Chondrocyte (in vitro differentiated cells): ENCODE measurements around the gene SRL. TPM values are rescaled to one million over a fixed set of nuclear protein-coding genes. Genes with fewer than 3 reads are reported as not detected.

Experiments
- DNase-seq: peaks from one replicate; pipeline ENCODE4 v3.0.0; 2021; ENCODE audit warnings: mixed read lengths, low spot score
- H3K27ac Mint-ChIP-seq: one replicate; pipeline ENCODE4 v1.8.0; 2021; ENCODE audit warnings: mild to moderate bottlenecking, moderate library complexity, mixed read lengths; ENCODE audit not compliant: unreplicated experiment
- H3K27me3 Mint-ChIP-seq: 2 replicates; pipeline ENCODE4 v1.8.0; 2021; ENCODE audit warnings: low read depth, mixed read lengths
- H3K36me3 Mint-ChIP-seq: 2 replicates; pipeline ENCODE4 v1.8.0; 2021; ENCODE audit warnings: low read depth, mixed read lengths
- H3K4me1 Mint-ChIP-seq: 2 replicates; pipeline ENCODE4 v1.8.0; 2021; ENCODE audit warnings: low read depth, mild to moderate bottlenecking, mixed read lengths
- H3K4me3 Mint-ChIP-seq: one replicate; pipeline ENCODE4 v1.8.0; 2021; ENCODE audit warnings: mild to moderate bottlenecking, moderate library complexity, mixed read lengths; ENCODE audit not compliant: unreplicated experiment
- H3K9me3 Mint-ChIP-seq: 2 replicates; pipeline ENCODE4 v1.8.0; 2021; ENCODE audit warnings: low read depth, mixed read lengths
- total RNA-seq: library from RNA; stranded (reverse); gene quantifications from 3 replicates; pipeline ENCODE4 v1.2.1, GENCODE V29; 2021
- TF ChIP-seq, protein P1 (sequence below): fragments of 200-600 bp; sonication (generic); IDR thresholded peaks from 2 replicates; pipeline ENCODE4 v1.5.0; 2021; ENCODE audit warnings: antibody characterized with exemption, mild to moderate bottlenecking, moderate library complexity

SRL gene
- total RNA-seq, 1 donor from 2014 or later, result not detected

DNA sequence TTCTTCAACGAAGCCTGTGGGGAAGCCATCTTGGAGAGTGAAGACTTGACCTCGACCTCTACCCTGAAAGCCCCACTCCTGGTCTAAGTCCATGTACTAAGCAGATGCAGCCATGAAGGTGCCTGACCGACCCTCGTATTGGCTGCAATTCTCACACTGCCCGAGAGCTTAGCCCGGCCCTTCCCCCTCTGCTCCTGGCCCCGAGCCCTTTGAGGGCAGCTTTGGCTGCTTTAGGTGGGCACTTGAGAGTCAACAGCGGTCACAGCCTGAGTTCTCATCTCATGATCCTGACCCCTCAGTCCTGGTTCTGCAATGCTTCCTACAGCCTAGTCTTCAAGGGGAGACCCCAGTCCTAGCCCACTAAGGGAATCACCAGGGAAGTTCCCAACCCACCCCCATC lies 35.9 kb downstream of the SRL start:
- Mint-ChIP-seq H3K36me3 (no peaks in the 10 kb centered on the region), H3K4me3 (no peak overlapping the region), H3K27ac (no peak overlapping the region), H3K4me1 (no peaks in the 10 kb centered on the region), H3K9me3 (no peaks in the 10 kb centered on the region), H3K27me3 (no peaks in the 10 kb centered on the region)
- no peak for DNase-seq
- TF ChIP-seq, protein P1, sequence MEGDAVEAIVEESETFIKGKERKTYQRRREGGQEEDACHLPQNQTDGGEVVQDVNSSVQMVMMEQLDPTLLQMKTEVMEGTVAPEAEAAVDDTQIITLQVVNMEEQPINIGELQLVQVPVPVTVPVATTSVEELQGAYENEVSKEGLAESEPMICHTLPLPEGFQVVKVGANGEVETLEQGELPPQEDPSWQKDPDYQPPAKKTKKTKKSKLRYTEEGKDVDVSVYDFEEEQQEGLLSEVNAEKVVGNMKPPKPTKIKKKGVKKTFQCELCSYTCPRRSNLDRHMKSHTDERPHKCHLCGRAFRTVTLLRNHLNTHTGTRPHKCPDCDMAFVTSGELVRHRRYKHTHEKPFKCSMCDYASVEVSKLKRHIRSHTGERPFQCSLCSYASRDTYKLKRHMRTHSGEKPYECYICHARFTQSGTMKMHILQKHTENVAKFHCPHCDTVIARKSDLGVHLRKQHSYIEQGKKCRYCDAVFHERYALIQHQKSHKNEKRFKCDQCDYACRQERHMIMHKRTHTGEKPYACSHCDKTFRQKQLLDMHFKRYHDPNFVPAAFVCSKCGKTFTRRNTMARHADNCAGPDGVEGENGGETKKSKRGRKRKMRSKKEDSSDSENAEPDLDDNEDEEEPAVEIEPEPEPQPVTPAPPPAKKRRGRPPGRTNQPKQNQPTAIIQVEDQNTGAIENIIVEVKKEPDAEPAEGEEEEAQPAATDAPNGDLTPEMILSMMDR, result no peak

- Mint-ChIP-seq H3K36me3 (no peaks in the 10 kb centered on the region), H3K4me3 (no peak overlapping the region), H3K27ac (no peak overlapping the region), H3K27me3 (no peaks in the 10 kb centered on the region), H3K9me3 (no peaks in the 10 kb centered on the region), H3K4me1 (peaks cover 6% of the 10 kb centered on the region)
- TF ChIP-seq, protein P1, result no peak
- DNase-seq, result no peak
Measured at GRCh38 chr16:4204521-4204920, 37.4 kb downstream of the SRL start.

DNA sequence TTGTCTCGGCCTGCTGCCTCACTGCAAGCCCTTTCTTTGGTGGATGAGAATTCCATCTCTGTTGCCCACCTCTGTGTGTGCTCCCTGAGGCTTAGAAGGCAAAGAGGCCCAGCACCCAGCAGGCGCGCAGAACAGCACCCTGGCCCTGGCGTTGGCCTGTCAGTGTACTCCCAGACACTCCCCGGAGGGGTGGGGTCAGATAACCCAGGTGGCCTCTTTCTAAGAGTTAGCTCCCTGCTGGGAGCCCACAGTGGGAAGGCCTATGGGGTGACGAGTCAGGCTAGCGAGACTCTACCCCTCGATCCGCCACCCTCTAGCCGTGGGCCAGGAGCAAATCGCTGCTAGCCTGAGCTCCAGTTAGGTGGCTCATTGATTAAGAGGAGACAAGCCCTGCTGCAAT lies 38.1 kb downstream of the SRL start:
- peaks cover 6% of the 10 kb centered on the region for H3K4me1 Mint-ChIP-seq
- DNase-seq, result no peak
- H3K4me3 Mint-ChIP-seq, result no peak overlapping the region
- no peaks in the 10 kb centered on the region for H3K36me3 Mint-ChIP-seq
- no peaks in the 10 kb centered on the region for H3K9me3 Mint-ChIP-seq
- H3K27ac Mint-ChIP-seq, result no peak overlapping the region
- TF ChIP-seq, protein P1, result no peak
- H3K27me3 Mint-ChIP-seq, result no peaks in the 10 kb centered on the region

GRCh38 chr16:4202615-4203345 lies 39.1 kb downstream of the SRL start:
- no peak for DNase-seq
- H3K4me3 Mint-ChIP-seq, result no peak overlapping the region
- no peaks in the 10 kb centered on the region for H3K27me3 Mint-ChIP-seq
- H3K27ac Mint-ChIP-seq, result no peak overlapping the region
- TF ChIP-seq, protein P1, result no peak
- H3K4me1 Mint-ChIP-seq, result peaks cover 6% of the 10 kb centered on the region
- H3K9me3 Mint-ChIP-seq, result no peaks in the 10 kb centered on the region
- H3K36me3 Mint-ChIP-seq, result no peaks in the 10 kb centered on the region

DNA sequence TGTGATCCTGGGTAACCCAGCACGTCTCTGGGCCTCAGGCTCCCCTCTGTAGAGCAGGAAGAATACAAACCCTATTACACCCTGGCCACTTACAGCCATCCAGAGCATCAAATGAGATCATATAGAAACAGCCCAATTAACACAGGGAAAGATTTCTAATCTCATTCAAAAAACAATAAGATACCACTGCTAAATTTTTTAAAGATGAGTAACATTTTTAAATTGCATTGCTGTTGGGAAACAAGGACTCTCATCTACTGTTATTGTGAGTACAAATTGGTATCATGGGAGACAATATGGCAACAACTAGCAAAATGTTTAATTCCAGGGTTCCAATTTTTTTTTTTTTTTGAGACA lies 41.1 kb downstream of the SRL start:
- Mint-ChIP-seq H3K27me3 (no peaks in the 10 kb centered on the region), H3K27ac (peak overlapping the region; percentile 59), H3K4me3 (no peak overlapping the region), H3K9me3 (no peaks in the 10 kb centered on the region), H3K36me3 (no peaks in the 10 kb centered on the region), H3K4me1 (peaks cover 6% of the 10 kb centered on the region)
- no peak for DNase-seq
- TF ChIP-seq, protein P1, result no peak
